Hepatocyte (in vitro differentiated cells): ENCODE data around the gene TPSAB1.

ENCODE experiments used
- EZH2 ChIP-seq: fragments of 200-600 bp; sonication (generic); IDR thresholded peaks from 2 replicates; pipeline ENCODE4 v1.6.1; 2016; ENCODE audit warnings: antibody characterized with exemption, mild to moderate bottlenecking, borderline replicate concordance
- EZH2phosphoT487 ChIP-seq: fragments of 200-600 bp; sonication (generic); IDR thresholded peaks from one replicate; pipeline ENCODE4 v1.6.1; 2018; ENCODE audit warnings: antibody characterized with exemption, mild to moderate bottlenecking, low read depth, moderate library complexity; ENCODE audit not compliant: unreplicated experiment, severe bottlenecking
- TF ChIP-seq, protein P1 (sequence below): fragments of 200-600 bp; sonication (generic); IDR thresholded peaks from 2 replicates; pipeline ENCODE4 v1.5.1; 2016; ENCODE audit warnings: antibody characterized with exemption, mild to moderate bottlenecking; ENCODE audit not compliant: poor library complexity

DNA sequence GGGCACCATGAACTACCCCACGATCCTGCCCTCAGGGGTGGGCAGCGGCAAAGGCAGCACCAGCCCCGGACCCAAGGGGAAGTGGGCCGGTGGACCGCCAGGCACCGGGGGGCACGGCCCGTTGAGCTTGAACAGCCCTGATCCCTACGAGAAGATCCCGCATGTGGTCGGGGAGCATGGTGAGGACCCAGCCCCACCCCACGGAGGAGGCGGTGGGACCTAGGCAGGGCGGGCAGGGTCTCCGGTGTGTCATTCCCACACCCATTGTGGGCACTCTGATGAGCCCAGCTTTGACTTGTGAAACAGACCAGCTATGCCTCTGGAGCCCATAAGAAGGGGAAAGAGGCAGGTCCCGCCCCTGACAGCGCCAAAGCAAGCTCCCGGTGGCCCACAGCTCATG, 38.2 kb upstream of the TPSAB1 start:
- TF ChIP-seq, protein P1, sequence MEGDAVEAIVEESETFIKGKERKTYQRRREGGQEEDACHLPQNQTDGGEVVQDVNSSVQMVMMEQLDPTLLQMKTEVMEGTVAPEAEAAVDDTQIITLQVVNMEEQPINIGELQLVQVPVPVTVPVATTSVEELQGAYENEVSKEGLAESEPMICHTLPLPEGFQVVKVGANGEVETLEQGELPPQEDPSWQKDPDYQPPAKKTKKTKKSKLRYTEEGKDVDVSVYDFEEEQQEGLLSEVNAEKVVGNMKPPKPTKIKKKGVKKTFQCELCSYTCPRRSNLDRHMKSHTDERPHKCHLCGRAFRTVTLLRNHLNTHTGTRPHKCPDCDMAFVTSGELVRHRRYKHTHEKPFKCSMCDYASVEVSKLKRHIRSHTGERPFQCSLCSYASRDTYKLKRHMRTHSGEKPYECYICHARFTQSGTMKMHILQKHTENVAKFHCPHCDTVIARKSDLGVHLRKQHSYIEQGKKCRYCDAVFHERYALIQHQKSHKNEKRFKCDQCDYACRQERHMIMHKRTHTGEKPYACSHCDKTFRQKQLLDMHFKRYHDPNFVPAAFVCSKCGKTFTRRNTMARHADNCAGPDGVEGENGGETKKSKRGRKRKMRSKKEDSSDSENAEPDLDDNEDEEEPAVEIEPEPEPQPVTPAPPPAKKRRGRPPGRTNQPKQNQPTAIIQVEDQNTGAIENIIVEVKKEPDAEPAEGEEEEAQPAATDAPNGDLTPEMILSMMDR, result no peak
- TF ChIP-seq EZH2phosphoT487, result no peak
- no peak for TF ChIP-seq EZH2
